ENCODE results near the gene ACSS1.
"Not testable (repeated sequence)": the region's sequence is repeated elsewhere in the genome, so short reads cannot be mapped to it uniquely, and the experiment has no call there.

The ACSS1 gene

GRCh38 chr20:25007491-25008305, 50.2 kb downstream of the ACSS1 start:
- DNase-seq (ENCODE audit: low spot score): no peak
- TF ChIP-seq CTCF (IDR thresholded peaks at IDR 0.05; ENCODE audit: extremely low read depth, missing control alignments): no peak

GRCh38 chr20:25006431-25007167, 51.3 kb downstream of the ACSS1 start:
- no peak for TF ChIP-seq CTCF (IDR thresholded peaks at IDR 0.05; ENCODE audit: extremely low read depth, missing control alignments)
- no peak for DNase-seq (ENCODE audit: low spot score)

- no peak for DNase-seq (ENCODE audit: low spot score)
- TF ChIP-seq CTCF (IDR thresholded peaks at IDR 0.05; ENCODE audit: extremely low read depth, missing control alignments): no peak
These were observed 52.3 kb downstream of the ACSS1 start for GRCh38 chr20:25005661-25006060.

- DNase-seq (ENCODE audit: low spot score): no peak
These were observed 52.7 kb downstream of the ACSS1 start for GRCh38 chr20:25005220-25005619.

GRCh38 chr20:25003002-25003401, 54.9 kb downstream of the ACSS1 start:
- TF ChIP-seq CTCF (IDR thresholded peaks at IDR 0.05; ENCODE audit: extremely low read depth, missing control alignments): no peak
- DNase-seq (ENCODE audit: low spot score): no peak

More at GRCh38 chr20:25005220-25005619, 52.7 kb downstream of the ACSS1 start:
- TF ChIP-seq CTCF (IDR thresholded peaks at IDR 0.05; ENCODE audit: extremely low read depth, missing control alignments): no peak

GRCh38 chr20:25001323-25001722, 56.6 kb downstream of the ACSS1 start:
- not testable (repeated sequence) for DNase-seq (ENCODE audit: low spot score)

- no peak for DNase-seq (ENCODE audit: low spot score)
- no peak for TF ChIP-seq CTCF (IDR thresholded peaks at IDR 0.05; ENCODE audit: extremely low read depth, missing control alignments)
These were observed 57.6 kb downstream of the ACSS1 start for GRCh38 chr20:25000268-25000801.

Data from GM20000 (cell line).